ENCODE data around the gene SBF2.

SBF2 gene

DNA sequence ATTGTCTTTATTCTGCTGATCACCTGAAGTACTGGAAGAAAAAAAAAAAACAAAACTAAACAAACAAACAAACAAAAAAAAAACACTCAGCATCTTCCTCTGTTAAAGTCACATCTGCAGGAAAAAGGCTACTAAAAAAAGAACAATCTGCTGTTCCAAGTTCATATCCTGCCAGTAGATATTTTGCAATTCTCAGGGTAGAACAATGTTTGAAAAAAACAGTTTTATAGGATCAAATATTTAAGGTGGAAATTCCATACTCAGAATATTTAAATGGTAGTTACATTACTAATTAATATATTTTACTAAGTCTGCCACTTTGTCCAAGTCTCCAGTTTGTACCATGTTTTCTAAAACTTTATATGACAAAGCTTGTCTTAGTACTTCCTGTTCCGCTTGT lies 175.2 kb downstream of the SBF2 start:
- H3K27ac ChIP-seq, result no peak overlapping the region

DNA sequence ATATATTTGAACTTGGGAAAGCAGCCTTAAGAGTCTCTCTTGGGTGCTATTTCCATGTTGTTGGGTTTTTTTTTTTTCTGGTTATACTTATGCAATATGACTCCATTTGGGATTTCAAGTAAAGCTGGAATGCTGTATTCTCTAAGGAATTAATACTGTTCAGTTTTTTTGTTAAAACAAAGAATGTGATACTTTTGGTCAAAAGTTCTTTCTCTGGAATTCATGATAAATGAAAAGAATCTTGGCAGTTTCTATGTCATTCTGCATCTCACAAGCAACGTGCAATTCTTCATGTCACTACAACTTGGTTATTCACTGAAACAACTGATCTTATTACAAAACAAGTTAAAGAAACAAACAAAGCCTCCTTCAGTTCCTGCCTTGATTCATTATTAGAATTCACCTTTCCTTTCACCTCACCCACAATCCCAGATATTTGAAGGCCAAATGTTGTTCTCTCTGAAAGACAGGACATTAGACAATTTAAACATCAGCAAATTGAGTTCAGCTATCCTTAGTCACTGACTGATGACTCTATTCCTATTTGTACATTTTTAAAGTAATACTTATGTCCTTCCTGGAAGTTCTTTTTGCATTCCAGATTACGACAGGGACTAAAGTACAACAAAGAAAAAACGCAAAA lies 176.2 kb downstream of the SBF2 start:
- Histone ChIP-seq H3K9me3 (ENCODE audit: severe bottlenecking) (no peaks in the 10 kb centered on the region), H3K36me3 (no peaks in the 10 kb centered on the region), H3K27me3 (ENCODE audit: insufficient read depth, low read depth, severe bottlenecking) (no peaks in the 10 kb centered on the region), H3K27ac (no peak overlapping the region), H3K4me3 (ENCODE audit: low read depth, low read length) (no peak overlapping the region)
- TF ChIP-seq, protein P1, sequence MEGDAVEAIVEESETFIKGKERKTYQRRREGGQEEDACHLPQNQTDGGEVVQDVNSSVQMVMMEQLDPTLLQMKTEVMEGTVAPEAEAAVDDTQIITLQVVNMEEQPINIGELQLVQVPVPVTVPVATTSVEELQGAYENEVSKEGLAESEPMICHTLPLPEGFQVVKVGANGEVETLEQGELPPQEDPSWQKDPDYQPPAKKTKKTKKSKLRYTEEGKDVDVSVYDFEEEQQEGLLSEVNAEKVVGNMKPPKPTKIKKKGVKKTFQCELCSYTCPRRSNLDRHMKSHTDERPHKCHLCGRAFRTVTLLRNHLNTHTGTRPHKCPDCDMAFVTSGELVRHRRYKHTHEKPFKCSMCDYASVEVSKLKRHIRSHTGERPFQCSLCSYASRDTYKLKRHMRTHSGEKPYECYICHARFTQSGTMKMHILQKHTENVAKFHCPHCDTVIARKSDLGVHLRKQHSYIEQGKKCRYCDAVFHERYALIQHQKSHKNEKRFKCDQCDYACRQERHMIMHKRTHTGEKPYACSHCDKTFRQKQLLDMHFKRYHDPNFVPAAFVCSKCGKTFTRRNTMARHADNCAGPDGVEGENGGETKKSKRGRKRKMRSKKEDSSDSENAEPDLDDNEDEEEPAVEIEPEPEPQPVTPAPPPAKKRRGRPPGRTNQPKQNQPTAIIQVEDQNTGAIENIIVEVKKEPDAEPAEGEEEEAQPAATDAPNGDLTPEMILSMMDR (IDR thresholded peaks at IDR 0.05; ENCODE audit: low read depth, low read length), result no peak
- DNase-seq, result no peak

More for the DNA sequence above, 175.2 kb downstream of the SBF2 start:
- Histone ChIP-seq H3K9me3 (ENCODE audit: severe bottlenecking) (no peaks in the 10 kb centered on the region), H3K36me3 (no peaks in the 10 kb centered on the region), H3K4me3 (ENCODE audit: low read depth, low read length) (no peak overlapping the region), H3K27me3 (ENCODE audit: insufficient read depth, low read depth, severe bottlenecking) (no peaks in the 10 kb centered on the region)
- no peak for DNase-seq
- TF ChIP-seq, protein P1 (IDR thresholded peaks at IDR 0.05; ENCODE audit: low read depth, low read length), result no peak

DNA sequence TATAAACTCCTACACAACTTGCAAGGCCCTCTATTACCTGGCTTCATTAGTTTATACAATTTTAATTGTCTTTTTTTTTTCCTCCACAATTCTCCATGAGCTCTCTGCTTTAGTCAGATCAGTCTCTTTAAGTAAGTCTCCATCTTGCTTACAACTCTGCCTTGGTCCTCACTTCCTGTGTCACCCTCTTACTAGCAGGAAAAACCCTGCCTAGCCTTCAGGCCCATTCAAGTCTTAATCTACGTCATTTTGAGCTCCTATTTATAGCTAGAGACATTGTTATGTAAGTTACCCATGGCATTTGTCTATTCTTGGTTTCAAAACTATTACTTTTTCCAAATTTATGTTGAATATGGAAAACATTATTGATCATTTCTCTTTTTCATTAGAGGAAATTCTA lies 177.4 kb downstream of the SBF2 start:
- Histone ChIP-seq H3K27ac (no peak overlapping the region), H3K9me3 (ENCODE audit: severe bottlenecking) (no peaks in the 10 kb centered on the region), H3K4me3 (ENCODE audit: low read depth, low read length) (no peak overlapping the region), H3K27me3 (ENCODE audit: insufficient read depth, low read depth, severe bottlenecking) (no peaks in the 10 kb centered on the region), H3K36me3 (no peaks in the 10 kb centered on the region)
- TF ChIP-seq, protein P1 (IDR thresholded peaks at IDR 0.05; ENCODE audit: low read depth, low read length), result no peak
- no peak for DNase-seq

DNA sequence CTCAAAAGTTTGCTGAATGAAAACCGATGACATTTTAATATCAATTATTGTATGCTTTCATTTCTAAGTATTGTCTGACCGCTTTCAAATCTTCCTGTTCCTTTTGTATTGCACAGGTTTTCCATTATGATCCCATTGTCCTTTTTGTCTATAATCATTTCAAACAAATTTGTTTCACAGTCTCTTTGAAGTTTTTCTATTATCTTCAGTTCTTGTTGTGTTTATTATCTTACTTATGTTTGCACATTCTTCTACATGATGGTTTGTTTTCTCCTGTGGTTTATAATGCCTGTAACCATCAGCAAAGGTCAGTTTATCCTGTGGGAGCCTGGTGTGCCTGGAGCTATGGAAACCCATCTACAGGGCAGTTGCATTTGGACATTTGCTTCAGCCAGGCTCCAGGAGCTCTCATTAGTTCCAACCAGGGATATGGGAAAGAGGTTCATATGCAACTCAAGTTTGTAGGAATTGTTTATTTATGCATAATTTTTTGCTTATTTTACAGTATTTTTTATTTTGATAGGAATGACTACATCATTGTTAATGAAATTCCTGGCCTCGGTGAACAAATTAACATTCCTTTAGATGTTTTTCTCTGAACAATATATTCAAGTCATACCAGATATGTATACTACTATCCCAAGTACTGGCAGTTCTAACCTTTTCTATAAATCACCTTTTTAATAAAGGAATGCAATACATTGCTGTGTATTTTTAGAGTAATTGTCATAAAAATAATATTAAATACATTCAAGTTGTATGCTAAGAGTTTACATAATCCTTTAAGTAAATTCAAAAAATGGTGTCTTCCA lies 179.2 kb downstream of the SBF2 start:
- DNase-seq, result no peak
- Histone ChIP-seq H3K4me3 (ENCODE audit: low read depth, low read length) (no peak overlapping the region), H3K27me3 (ENCODE audit: insufficient read depth, low read depth, severe bottlenecking) (no peaks in the 10 kb centered on the region), H3K36me3 (no peaks in the 10 kb centered on the region), H3K27ac (no peak overlapping the region), H3K9me3 (ENCODE audit: severe bottlenecking) (no peaks in the 10 kb centered on the region)
- TF ChIP-seq, protein P1 (IDR thresholded peaks at IDR 0.05; ENCODE audit: low read depth, low read length), result no peak

DNA sequence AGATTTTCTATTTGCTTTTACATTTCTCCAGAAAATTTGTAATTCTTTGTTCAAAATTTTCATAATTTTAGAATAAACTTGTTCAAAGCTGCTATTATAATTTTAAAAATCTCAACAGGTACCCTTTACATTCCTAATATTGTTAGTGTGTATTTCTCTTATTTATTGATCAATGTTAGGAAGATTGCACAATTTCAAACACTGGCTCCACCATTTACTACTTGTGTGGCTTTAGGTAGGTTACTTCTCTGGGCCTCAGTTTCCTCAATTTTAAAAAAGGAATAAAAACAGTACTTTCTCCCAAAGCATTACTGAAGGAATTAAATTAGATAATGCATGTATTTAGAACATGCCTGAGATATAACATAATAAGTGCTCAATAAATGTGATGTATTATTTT lies 180.2 kb downstream of the SBF2 start:
- TF ChIP-seq, protein P1 (IDR thresholded peaks at IDR 0.05; ENCODE audit: low read depth, low read length), result no peak
- Histone ChIP-seq H3K27me3 (ENCODE audit: insufficient read depth, low read depth, severe bottlenecking) (no peaks in the 10 kb centered on the region), H3K9me3 (ENCODE audit: severe bottlenecking) (no peaks in the 10 kb centered on the region), H3K27ac (no peak overlapping the region), H3K4me3 (ENCODE audit: low read depth, low read length) (no peak overlapping the region), H3K36me3 (no peaks in the 10 kb centered on the region)
- DNase-seq, result no peak

All from WERI-Rb-1 (cell line).